Erythroblast (primary cell): ENCODE results near the gene ZFYVE28.

Experiments
- GATA1 ChIP-seq: IDR thresholded peaks from 2 replicates; pipeline ENCODE4 v1.6.1; 2011; ENCODE audit warnings: low read depth, mild to moderate bottlenecking, control low read depth, low read length, moderate library complexity
- POLR2A ChIP-seq: IDR thresholded peaks from 2 replicates; pipeline ENCODE4 v1.6.1; 2011; ENCODE audit warnings: mild to moderate bottlenecking, low read length

DNA sequence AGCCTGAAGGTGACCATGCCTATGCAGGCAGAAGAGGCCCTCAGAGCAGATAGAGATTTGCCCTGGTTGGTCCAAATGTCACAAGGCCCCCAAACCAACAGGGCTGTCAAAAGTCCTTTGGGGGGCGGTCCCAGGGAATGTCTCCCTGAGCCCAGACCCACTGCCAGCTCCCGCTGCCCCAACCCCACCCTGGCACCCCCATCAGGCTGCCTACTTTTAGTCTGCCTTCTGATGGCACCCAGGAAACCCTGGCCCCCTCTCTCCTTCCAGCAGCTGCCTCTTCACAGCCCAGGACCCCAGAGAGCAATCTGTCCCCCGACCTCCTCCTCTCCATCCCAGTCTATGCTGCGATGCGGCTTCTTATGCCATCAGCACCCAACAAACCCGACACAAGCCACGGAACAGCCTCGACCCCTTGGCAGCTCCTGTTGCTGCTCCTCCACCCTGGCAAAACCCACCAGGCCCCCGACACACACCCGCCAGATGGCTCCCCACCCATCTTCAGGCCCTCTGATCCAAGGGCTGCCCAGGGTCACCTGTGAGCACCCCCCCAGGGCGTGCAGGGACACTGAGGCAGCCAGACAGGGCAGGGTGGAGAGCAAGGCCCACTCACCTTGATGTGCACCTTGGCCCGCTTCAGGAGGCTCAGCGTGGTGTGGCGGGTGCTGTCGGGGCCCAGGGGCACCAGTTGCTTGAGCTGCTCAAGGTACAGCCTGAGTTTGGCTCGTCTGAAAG is 166.5 kb downstream of the ZFYVE28 start:
- TF ChIP-seq POLR2A: no peak
- no peak for TF ChIP-seq GATA1
